GM19023 (cell line): ENCODE results near the gene DARS1.

Source experiments
- ATAC-seq: cut with Tn5 transposase; IDR thresholded peaks from one replicate; pipeline ENCODE4 v1.9.1; 2021; ENCODE audit warnings: mild to moderate bottlenecking, moderate library complexity; ENCODE audit not compliant: unreplicated experiment

The DARS1 gene

DNA sequence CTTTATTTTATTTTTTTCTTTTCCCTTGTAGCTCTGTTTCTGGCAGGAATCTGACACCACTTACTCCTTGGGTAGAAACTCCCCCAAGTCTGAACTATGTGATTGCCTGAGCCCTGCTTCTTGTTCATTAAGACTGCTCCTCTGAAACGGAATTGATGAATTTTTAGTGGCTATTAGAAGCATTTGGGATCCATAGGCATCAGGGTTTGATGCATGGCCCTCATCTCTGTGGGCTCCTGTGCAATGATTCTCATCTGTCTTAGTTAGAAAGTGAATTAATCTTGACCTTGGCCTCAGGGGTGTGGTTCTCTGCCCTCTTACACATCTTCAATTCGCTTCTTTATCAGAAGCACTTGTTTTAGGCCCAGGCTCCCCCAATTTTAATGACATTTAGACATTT lies 31.0 kb upstream of the DARS1 start:
- no peak for ATAC-seq

DNA sequence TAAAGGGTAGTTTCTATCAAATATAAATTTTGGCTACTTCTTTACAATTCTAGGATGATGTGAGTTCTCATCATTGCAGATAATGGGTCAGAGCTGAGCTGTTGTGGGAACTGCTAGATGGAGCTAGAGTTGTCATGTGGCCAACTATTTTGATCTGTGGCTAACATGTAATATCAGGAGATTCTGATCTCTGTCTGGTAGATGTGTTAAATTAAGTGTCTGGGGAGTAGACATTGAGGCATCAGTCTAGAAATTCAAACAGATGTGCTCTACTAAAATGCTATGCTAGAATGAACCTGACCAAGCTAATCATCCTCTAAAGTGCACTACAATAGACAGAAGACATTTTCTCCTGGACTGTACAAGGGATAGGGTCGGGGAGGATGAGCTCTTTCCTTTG lies 30.3 kb upstream of the DARS1 start:
- no peak for ATAC-seq

DNA sequence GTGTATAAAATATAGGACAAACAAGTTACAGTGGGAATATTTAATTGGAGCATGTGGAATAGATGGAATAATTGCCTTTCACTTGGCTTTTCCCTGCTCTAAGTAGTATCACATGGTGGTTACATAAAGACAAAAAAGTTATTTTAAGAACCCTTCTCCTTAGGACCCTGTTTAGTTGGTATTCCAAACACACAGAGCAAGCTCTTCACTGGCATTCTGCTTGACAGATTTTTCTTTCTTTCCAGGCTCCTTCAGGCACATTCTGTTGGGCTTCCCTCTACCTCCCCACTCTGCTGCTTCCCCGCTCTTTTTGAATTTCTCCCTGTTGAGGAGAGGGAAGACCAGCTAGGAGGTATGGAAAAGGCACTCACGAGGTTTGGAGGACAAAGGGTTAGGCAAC lies 29.0 kb upstream of the DARS1 start:
- ATAC-seq: no peak

DNA sequence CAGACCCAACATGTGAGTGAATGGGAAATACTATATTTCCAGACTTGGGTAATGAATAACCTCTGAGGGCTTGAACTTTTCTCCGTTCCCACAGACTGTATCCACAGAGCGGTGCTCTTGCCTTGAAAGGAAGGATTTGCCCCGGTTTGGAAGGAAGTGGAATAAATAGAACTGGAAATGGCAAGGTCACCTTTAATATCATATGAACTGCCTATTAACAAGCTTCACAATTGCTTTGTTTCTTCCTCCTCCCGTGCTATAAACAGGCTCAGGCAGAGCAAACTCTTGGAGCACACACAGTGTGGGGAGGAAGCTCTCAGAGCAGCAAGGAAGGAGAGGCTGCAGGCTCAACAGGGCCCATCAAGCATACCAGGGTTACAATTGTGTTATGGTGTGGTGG lies 28.5 kb upstream of the DARS1 start:
- no peak for ATAC-seq

- no peak for ATAC-seq
These were observed 27.8 kb upstream of the DARS1 start for GRCh38 chr2:136013136-136013685.

DNA sequence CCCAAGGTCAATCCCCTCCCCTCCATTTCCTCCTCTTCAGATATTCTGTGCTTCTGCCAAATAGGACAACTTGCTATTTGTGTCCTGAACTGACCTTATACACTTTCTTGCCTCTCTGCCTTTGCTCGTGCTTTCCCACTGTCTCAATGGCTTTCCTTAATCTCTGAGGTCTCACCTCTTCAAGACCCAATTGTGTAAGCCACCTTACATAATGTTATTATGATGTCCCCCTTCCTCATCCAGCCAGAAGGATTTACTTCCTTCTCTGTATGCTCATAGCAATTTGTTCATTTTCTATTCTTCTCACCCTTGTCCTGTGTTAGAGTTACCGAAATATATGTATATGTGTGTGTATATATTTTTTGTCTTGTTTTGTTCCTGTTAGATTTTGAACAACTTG lies 26.9 kb upstream of the DARS1 start:
- ATAC-seq: no peak

DNA sequence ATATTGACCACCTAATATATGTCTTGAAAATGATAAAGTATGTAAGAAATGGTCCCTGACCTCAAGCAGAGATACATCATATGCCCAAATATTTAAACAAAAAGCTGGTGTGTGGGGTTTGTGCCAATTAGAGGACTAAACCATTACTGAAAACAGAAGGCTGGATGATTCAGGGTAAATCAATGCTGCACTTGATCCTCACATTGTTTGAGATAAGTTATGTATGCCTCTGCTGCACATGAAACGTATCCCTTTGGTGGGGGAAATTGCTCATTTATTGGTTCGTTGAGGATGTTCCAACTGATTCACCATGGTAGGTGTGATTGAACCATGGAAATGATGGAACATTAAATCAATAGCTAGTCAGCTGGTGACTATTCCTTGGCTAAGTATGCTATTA lies 24.7 kb upstream of the DARS1 start:
- no peak for ATAC-seq

DNA sequence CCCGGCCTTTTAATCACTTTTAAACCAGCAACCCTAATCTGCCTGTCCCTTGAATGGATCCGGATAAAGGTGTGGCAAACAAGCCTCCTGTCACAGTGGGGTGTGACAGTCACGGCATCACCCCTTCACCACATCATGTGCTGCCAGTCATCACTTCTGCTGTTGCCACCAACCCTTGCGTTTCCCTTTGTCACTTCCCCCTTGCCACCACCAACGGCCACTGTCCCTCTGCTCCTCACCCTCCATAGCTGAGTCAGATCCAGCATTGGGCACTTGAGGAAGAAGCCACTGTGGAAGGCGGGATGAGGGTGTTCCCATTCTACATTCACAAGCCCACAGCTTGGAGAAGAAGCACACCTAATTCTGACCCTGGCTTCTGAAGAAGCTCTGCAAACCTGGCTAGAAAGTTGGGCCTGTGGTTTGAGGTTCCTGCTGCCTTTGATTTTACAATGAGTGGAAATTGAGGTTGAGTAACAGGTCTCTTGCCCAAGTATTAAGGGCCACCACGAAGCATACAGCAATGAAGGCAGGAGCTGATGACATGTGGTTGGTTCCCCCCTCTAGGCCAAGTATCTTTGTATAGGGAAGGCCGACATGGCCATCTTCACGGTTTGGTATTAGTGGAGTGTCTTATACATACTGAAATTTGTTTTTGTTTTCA lies 22.9 kb upstream of the DARS1 start:
- ATAC-seq: no peak

DNA sequence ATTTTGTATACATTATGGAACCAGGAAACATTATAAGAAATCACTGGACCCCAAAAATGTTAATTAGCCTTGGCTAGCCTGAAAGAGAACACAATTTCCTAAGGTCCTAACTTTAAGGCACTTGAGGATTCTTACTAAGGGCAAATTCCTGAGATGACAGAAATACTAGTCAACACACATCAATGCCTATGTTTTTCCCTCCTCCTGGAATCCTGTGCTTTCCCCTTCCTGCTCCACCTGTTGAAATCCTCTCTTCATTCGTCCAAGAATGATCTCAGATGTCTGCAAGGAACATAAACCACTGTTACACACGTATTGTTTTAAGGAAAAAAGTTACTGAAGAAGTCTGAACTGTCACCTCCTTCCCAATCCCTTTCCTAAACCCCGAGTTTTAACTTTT lies 21.2 kb upstream of the DARS1 start:
- ATAC-seq: no peak

GRCh38 chr2:136005462-136006196 lies 20.2 kb upstream of the DARS1 start:
- ATAC-seq: peak; percentile 61

GRCh38 chr2:136004965-136005364 lies 19.5 kb upstream of the DARS1 start:
- no peak for ATAC-seq

DNA sequence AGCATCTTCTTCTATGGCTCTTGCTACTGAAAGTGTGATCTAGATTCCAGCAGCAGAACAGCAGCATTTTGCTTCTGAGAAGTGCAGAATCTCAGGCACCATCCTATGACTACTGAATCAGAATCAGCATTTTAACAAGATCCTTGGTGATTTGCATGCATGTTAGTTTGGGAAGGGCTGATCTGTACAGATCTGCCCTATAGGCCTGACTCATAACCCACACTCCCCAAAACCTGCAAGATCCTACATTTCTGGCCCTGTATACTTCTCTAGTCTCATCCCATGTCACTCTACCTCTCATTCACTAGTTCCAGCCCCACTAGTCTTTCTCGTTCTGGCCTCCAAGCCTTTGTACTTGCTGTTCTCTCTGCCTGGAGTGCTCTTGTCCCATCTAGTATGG lies 15.7 kb upstream of the DARS1 start:
- no peak for ATAC-seq

- peak; percentile 68 for ATAC-seq
These were observed 15.1 kb upstream of the DARS1 start for GRCh38 chr2:136000502-136000901.

DNA sequence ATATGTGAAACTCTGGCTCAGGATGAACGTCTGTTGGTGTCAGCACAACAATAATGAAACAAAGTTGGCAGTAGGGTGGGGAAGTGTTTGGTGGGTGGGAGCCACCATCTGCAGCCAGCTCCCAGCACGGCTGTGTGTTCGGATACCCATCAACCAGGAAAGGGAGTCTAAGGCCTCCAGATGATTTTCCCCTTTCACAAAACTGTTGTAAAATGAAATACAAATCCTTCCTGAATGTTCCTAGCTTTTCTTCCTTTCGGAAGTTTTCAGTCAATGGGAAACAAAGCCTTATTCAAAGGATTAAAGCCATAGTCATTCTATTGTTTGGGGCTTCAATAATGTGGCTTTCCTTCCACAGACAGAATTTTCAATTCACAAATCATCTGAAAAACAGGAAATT lies 14.5 kb upstream of the DARS1 start:
- ATAC-seq: no peak

GRCh38 chr2:135998879-135999278 lies 13.5 kb upstream of the DARS1 start:
- ATAC-seq: no peak

- no peak for ATAC-seq
These were observed 12.0 kb upstream of the DARS1 start for GRCh38 chr2:135997380-135997779.

DNA sequence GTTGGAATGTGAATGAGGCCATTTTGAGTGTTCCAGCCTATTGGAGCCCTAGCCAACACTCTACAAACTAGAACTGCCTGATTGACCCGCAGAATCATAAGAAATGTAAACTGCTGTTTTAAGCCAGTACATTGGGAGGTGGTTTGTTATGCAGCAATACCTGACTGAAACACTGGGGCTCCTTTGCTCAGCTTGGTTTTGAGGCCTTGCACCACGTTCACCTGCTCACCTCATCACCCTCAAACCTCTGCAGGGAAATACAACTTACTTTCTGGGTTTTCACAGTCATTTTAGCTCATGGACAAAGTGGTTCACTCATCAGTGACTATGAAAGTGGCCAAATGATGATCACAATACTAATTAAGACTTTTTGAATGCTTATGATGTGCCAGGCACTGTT lies 10.9 kb upstream of the DARS1 start:
- no peak for ATAC-seq

- ATAC-seq: no peak
These were observed 8.9 kb upstream of the DARS1 start for GRCh38 chr2:135994281-135994680.

GRCh38 chr2:135993421-135993820 lies 8.0 kb upstream of the DARS1 start:
- no peak for ATAC-seq

DNA sequence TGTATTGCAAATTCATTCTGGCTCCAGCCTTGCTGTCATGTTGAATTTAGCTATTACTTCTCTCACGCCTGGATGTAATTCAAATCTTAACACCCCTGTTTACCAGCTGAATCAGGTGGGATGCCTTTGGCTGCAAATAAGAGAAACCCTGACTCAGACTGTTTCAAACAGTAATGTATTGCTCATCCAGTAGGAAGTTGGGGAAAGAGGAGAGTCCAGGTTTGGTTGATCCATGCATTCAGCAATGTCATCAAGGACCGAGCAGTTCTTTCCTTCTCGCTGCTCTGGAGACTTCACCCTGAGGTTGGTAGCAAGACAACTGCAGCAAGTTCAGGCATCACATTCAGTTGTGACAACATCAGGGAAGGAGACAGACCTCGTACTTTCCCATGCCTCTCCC lies 6.4 kb upstream of the DARS1 start:
- ATAC-seq: no peak

- no peak for ATAC-seq
These were observed 2.0 kb upstream of the DARS1 start for GRCh38 chr2:135987441-135987840.

DNA sequence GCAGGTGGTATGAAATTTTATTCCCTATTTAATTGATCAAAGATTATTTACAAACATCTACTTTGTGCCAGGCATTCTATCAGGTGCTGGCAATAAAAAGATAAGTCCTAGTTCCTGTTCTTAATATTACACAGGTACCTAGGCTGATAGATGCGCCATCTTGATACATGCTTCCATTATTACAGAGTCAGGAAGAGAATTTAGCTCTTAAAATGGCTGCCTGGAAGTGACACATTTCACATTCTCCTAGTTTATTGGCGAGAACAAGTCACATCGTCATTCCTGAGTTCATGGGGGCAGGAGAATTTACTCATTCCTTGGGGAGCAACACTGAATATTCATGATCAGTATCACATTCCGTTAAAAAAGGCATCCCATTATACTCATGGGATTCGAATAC lies 1.1 kb upstream of the DARS1 start:
- ATAC-seq: no peak
